HepG2 (cell line): Measurements from ENCODE around the gene NEDD4L. TPM values are rescaled to one million over a fixed set of nuclear protein-coding genes. Genes with fewer than 3 reads are reported as not detected.

Experiments
- ATF1 ChIP-seq: IDR thresholded peaks from 2 replicates; pipeline ENCODE4 v1.6.1; 2016; ENCODE audit warnings: mild to moderate bottlenecking, control low read depth
- CREM ChIP-seq, 2 experiments: sonication (generic) in 1 of 2; formaldehyde crosslinking in 1 of 2; IDR thresholded peaks; 2 replicates each; pipeline versions ENCODE4 v1.4.0 to v1.6.1; 2016 to 2020; ENCODE audit warnings: antibody characterized with exemption in 1 of 2, mild to moderate bottlenecking in 1 of 2, missing genetic modification reagents in 1 of 2
- HBP1 ChIP-seq: IDR thresholded peaks from 2 replicates; pipeline ENCODE4 v1.6.1; 2016; ENCODE audit warnings: low read depth, control low read depth
- IKZF5 ChIP-seq: IDR thresholded peaks from 2 replicates; pipeline ENCODE4 v1.6.1; 2018; ENCODE audit warnings: missing genetic modification reagents, mild to moderate bottlenecking, missing compliant biosample characterization
- IRF9 ChIP-seq: sonication (generic); formaldehyde crosslinking; IDR thresholded peaks from 2 replicates; pipeline ENCODE4 v1.8.0; 2022; ENCODE audit warnings: missing genetic modification reagents, mild to moderate bottlenecking, borderline replicate concordance
- JUND ChIP-seq: sonication (generic); formaldehyde crosslinking; IDR thresholded peaks from 2 replicates; pipeline ENCODE4 v1.8.0; 2022; ENCODE audit warnings: mild to moderate bottlenecking, missing genetic modification reagents
- NFYC ChIP-seq: IDR thresholded peaks from 2 replicates; pipeline ENCODE4 v1.6.1; 2016; ENCODE audit warnings: missing genetic modification reagents, missing compliant biosample characterization
- NR2F6 ChIP-seq, 2 experiments: IDR thresholded peaks; 2 replicates each; pipeline ENCODE4 v1.6.1; 2016; ENCODE audit warnings: antibody characterized with exemption in 1 of 2, mild to moderate bottlenecking in 1 of 2
- RBAK ChIP-seq: sonication (generic); formaldehyde crosslinking; IDR thresholded peaks from 2 replicates; pipeline ENCODE4 v1.5.1; 2020; ENCODE audit warnings: mild to moderate bottlenecking, missing genetic modification reagents
- REST ChIP-seq, 2 experiments: IDR thresholded peaks; 2 replicates each; pipeline ENCODE4 v1.6.1; 2011 to 2012; ENCODE audit warnings: low read length in 2 of 2, borderline replicate concordance in 1 of 2, low read depth in 1 of 2, mild to moderate bottlenecking in 1 of 2, moderate library complexity in 1 of 2
- SRF ChIP-seq: IDR thresholded peaks from 2 replicates; pipeline ENCODE4 v1.6.1; 2011; ENCODE audit warnings: mild to moderate bottlenecking, low read depth, low read length, moderate library complexity
- TAF15 ChIP-seq: fragments of 200-400 bp; formaldehyde crosslinking; IDR thresholded peaks from one replicate; pipeline ENCODE4 v1.6.1; 2018; ENCODE audit warnings: mild to moderate bottlenecking, low read depth, low read length; ENCODE audit not compliant: poor library complexity, severe bottlenecking
- WIZ ChIP-seq: sonication (generic); formaldehyde crosslinking; IDR thresholded peaks from 2 replicates; pipeline ENCODE4 v1.5.1; 2020; ENCODE audit warnings: mild to moderate bottlenecking, missing genetic modification reagents
- ZFP41 ChIP-seq: sonication (generic); formaldehyde crosslinking; IDR thresholded peaks from 2 replicates; pipeline ENCODE4 v1.4.0; 2020; ENCODE audit warnings: mild to moderate bottlenecking, missing genetic modification reagents, borderline replicate concordance
- ZNF333 ChIP-seq: sonication (generic); formaldehyde crosslinking; IDR thresholded peaks from 2 replicates; pipeline ENCODE4 v1.4.0; 2020; ENCODE audit warnings: mild to moderate bottlenecking, missing genetic modification reagents, borderline replicate concordance
- ZNF34 ChIP-seq: sonication (generic); formaldehyde crosslinking; IDR thresholded peaks from 2 replicates; pipeline ENCODE4 v1.4.0; 2020; ENCODE audit warnings: mild to moderate bottlenecking, missing genetic modification reagents, borderline replicate concordance
- ZNF572 ChIP-seq: sonication (generic); formaldehyde crosslinking; IDR thresholded peaks from 2 replicates; pipeline ENCODE4 v1.5.1; 2020; ENCODE audit warnings: mild to moderate bottlenecking, missing genetic modification reagents
- ZNF691 ChIP-seq: sonication (generic); formaldehyde crosslinking; IDR thresholded peaks from 2 replicates; pipeline ENCODE4 v1.4.0; 2020; ENCODE audit warnings: missing genetic modification reagents, low read depth, mild to moderate bottlenecking, borderline replicate concordance
- ZNF781 ChIP-seq: sonication (generic); formaldehyde crosslinking; IDR thresholded peaks from 2 replicates; pipeline ENCODE4 v1.5.1; 2020; ENCODE audit warnings: borderline replicate concordance, mild to moderate bottlenecking, missing genetic modification reagents; ENCODE audit errors: not compliant biosample characterization
- polyA plus RNA-seq, 8 experiments: library from polyadenylated mRNA; depleted of rRNA in 3 of 8; stranded (reverse) in 7 of 8; unstranded in 1 of 8; fragments of >200 nt; fragmentation: Illumina TruSeq in 4 of 8; extraction: Trizol in 4 of 8; gene quantifications; 2 replicates each; pipeline versions ENCODE4 v1.2.1 to v1.2.3, GENCODE V29; 2011 to 2016; ENCODE audit warnings: low read depth in 4 of 8, missing spikeins in 1 of 8, mixed read lengths in 1 of 8; ENCODE audit not compliant: insufficient read depth in 1 of 8
- total RNA-seq, 5 experiments: library from RNA; depleted of rRNA; stranded (reverse); fragments of >200 nt; fragmentation: Illumina TruSeq; extraction: Trizol; gene quantifications; 2 replicates each; pipeline ENCODE4 v1.2.3, GENCODE V29; 2016; ENCODE audit warnings: low read depth in 1 of 5

The NEDD4L gene
- total and polyA plus RNA-seq, 2 of the 13 experiments (the other 11 are each of a cell fraction or from before 2014, with no cell fraction given), result 168 to 390 TPM

GRCh38 chr18:58413667-58414628 is 369.9 kb downstream of the NEDD4L start (continued):
- peak in 1 of 2 experiments; percentile 71; a peak in 1 of 4 replicates for TF ChIP-seq REST (IDR thresholded peaks at IDR 0.05; ENCODE audit: borderline replicate concordance in 1 of 2, low read depth in 1 of 2, low read length in 2 of 2)
- TF ChIP-seq SRF, result peak; percentile 23; the same call in 1 of the 2 replicates
- peak; percentile 97 for TF ChIP-seq IKZF5 (CRISPR knock-in tag)
- no peak for TF ChIP-seq ZNF572 (CRISPR knock-in tag)
- TF ChIP-seq ATF1, result no peak
- no peak for TF ChIP-seq TAF15
- 0 out of 2 replicates have a peak, but pooled peaks have one; percentile 3 for TF ChIP-seq WIZ (CRISPR knock-in tag)
- TF ChIP-seq ZNF691, result peak; percentile 80
- TF ChIP-seq ZNF34 (CRISPR knock-in tag), result peak; percentile 92
- no peak for TF ChIP-seq ZNF781 (CRISPR knock-in tag)
- TF ChIP-seq ZNF333 (CRISPR knock-in tag), result 0 out of 2 replicates have a peak, but pooled peaks have one; percentile 60
- TF ChIP-seq HBP1 (CRISPR knock-in tag), result peak; percentile 90; the same call in 1 of the 2 replicates
- peak; percentile 60 for TF ChIP-seq JUND (CRISPR knock-in tag)
- TF ChIP-seq CREM (IDR thresholded peaks at IDR 0.05), result peak; percentile 99
- no peak for TF ChIP-seq CREM (CRISPR knock-in tag; IDR thresholded peaks at IDR 0.05)
- peak; percentile 52 for TF ChIP-seq NFYC (CRISPR knock-in tag)
- peak; percentile 99 for TF ChIP-seq NR2F6 (IDR thresholded peaks at IDR 0.05)
- TF ChIP-seq NR2F6 (CRISPR knock-in tag; IDR thresholded peaks at IDR 0.05), result peak; percentile 91
- no peak for TF ChIP-seq RBAK (CRISPR knock-in tag)
- TF ChIP-seq IRF9 (CRISPR knock-in tag), result peak; percentile 84
- TF ChIP-seq ZFP41 (CRISPR knock-in tag), result no peak; the same call in 1 of the 2 replicates
